Ishikawa (cell line): ENCODE data around the gene PTPRA.

Source experiments
- CEBPB ChIP-seq: IDR thresholded peaks from 2 replicates; pipeline ENCODE4 v1.6.1; 2012
- CREB1 ChIP-seq: IDR thresholded peaks from 2 replicates; pipeline ENCODE4 v1.6.1; 2012; ENCODE audit warnings: low read depth
- EGR1 ChIP-seq: IDR thresholded peaks from 2 replicates; pipeline ENCODE4 v1.6.1; 2012
- EP300 ChIP-seq: IDR thresholded peaks from 2 replicates; pipeline ENCODE4 v1.6.1; 2012; ENCODE audit warnings: borderline replicate concordance
- FOXM1 ChIP-seq: IDR thresholded peaks from 2 replicates; pipeline ENCODE4 v1.6.1; 2012; ENCODE audit warnings: low read depth, borderline replicate concordance
- NFIC ChIP-seq: IDR thresholded peaks from 2 replicates; pipeline ENCODE4 v1.6.1; 2012
- RAD21 ChIP-seq: IDR thresholded peaks from 2 replicates; pipeline ENCODE4 v1.6.1; 2012; ENCODE audit warnings: low read depth
- TAF1 ChIP-seq: IDR thresholded peaks from 2 replicates; pipeline ENCODE4 v1.6.1; 2012; ENCODE audit warnings: low read depth, mild to moderate bottlenecking
- TCF12 ChIP-seq: IDR thresholded peaks from 2 replicates; pipeline ENCODE4 v1.6.1; 2012; ENCODE audit warnings: low read depth
- TEAD4 ChIP-seq: IDR thresholded peaks from 2 replicates; pipeline ENCODE4 v1.6.1; 2012
- YY1 ChIP-seq: IDR thresholded peaks from 2 replicates; pipeline ENCODE4 v1.6.1; 2012; ENCODE audit warnings: low read depth
- ZBTB7A ChIP-seq: IDR thresholded peaks from 2 replicates; pipeline ENCODE4 v1.6.1; 2012; ENCODE audit warnings: low read depth
- TF ChIP-seq, protein P1 (sequence below): IDR thresholded peaks from 2 replicates; pipeline ENCODE4 v1.6.1; 2012; ENCODE audit warnings: low read depth, mild to moderate bottlenecking
- TF ChIP-seq, protein P2 (sequence below): IDR thresholded peaks from 2 replicates; pipeline ENCODE4 v1.6.1; 2012

DNA sequence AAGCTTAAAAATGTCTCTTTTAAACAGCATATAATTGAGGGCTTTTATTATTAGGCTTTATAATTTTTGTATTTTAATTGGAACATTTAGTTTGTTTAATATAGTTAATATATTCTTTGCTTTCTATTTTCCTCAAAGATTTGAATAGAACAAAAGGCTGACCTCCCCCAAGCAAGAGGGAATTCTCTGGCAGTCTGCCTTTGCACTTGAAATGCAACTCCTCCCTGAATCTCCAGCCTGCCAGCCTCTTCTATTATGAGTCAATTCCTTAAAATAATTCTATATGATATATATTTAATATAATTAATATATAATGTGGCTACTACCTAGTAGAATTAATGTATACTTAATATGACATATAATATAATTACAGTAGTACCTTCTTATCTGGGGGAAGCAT lies 69.2 kb downstream of the PTPRA start:
- no peak for TF ChIP-seq CEBPB
- TF ChIP-seq YY1 = no peak
- TF ChIP-seq NFIC = no peak
- TF ChIP-seq, protein P1, sequence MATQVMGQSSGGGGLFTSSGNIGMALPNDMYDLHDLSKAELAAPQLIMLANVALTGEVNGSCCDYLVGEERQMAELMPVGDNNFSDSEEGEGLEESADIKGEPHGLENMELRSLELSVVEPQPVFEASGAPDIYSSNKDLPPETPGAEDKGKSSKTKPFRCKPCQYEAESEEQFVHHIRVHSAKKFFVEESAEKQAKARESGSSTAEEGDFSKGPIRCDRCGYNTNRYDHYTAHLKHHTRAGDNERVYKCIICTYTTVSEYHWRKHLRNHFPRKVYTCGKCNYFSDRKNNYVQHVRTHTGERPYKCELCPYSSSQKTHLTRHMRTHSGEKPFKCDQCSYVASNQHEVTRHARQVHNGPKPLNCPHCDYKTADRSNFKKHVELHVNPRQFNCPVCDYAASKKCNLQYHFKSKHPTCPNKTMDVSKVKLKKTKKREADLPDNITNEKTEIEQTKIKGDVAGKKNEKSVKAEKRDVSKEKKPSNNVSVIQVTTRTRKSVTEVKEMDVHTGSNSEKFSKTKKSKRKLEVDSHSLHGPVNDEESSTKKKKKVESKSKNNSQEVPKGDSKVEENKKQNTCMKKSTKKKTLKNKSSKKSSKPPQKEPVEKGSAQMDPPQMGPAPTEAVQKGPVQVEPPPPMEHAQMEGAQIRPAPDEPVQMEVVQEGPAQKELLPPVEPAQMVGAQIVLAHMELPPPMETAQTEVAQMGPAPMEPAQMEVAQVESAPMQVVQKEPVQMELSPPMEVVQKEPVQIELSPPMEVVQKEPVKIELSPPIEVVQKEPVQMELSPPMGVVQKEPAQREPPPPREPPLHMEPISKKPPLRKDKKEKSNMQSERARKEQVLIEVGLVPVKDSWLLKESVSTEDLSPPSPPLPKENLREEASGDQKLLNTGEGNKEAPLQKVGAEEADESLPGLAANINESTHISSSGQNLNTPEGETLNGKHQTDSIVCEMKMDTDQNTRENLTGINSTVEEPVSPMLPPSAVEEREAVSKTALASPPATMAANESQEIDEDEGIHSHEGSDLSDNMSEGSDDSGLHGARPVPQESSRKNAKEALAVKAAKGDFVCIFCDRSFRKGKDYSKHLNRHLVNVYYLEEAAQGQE = no peak
- no peak for TF ChIP-seq ZBTB7A
- TF ChIP-seq EP300 = no peak
- no peak for TF ChIP-seq CREB1
- TF ChIP-seq, protein P2, sequence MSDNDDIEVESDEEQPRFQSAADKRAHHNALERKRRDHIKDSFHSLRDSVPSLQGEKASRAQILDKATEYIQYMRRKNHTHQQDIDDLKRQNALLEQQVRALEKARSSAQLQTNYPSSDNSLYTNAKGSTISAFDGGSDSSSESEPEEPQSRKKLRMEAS = no peak
- no peak for TF ChIP-seq RAD21
- TF ChIP-seq EGR1 = no peak
- no peak for TF ChIP-seq TEAD4
- no peak for TF ChIP-seq FOXM1
- TF ChIP-seq TAF1 = no peak
- no peak for TF ChIP-seq TCF12
